HAP-1 (cell line): ENCODE results near the gene XYLT1.

Experiments
- DNase-seq, 2 experiments: peaks; one replicate each; pipeline ENCODE4 v3.0.0-alpha.2; 2016 to 2020; ENCODE audit warnings: low spot score in 2 of 2
- H3K27me3 ChIP-seq: fragments of 250-450 bp; sonication (Bioruptor Pico); 2 replicates; pipeline ENCODE4 v1.5.1; 2020; ENCODE audit warnings: low read depth, mild to moderate bottlenecking, moderate library complexity
- H3K36me3 ChIP-seq: fragments of 250-450 bp; sonication (Bioruptor Pico); replicated peaks from 2 replicates; pipeline ENCODE4 v1.5.1; 2020; ENCODE audit warnings: mild to moderate bottlenecking
- H3K4me1 ChIP-seq: fragments of 250-450 bp; sonication (Bioruptor Pico); 2 replicates; pipeline ENCODE4 v1.5.1; 2020; ENCODE audit warnings: mild to moderate bottlenecking
- H3K4me3 ChIP-seq: fragments of 250-450 bp; sonication (Bioruptor Pico); 2 replicates; pipeline ENCODE4 v1.5.1; 2020; ENCODE audit warnings: mild to moderate bottlenecking, moderate library complexity
- H3K9me3 ChIP-seq: fragments of 250-450 bp; sonication (Bioruptor Pico); 2 replicates; pipeline ENCODE4 v1.5.1; 2020; ENCODE audit warnings: mild to moderate bottlenecking, moderate library complexity
- in situ Hi-C: fragments of 300-500 bp; cut with MboI; formaldehyde crosslinking; loops from 3 replicates; pipeline ENCODE4 v1.14.3; 2020; ENCODE audit warnings: low sequenced_read_pairs, inconsistent platforms, mixed read lengths

Gene XYLT1

GRCh38 chr16:17382949-17383863, 87.6 kb downstream of the XYLT1 start:
- H3K9me3 ChIP-seq = no peaks in the 10 kb centered on the region
- no peak for DNase-seq
- no peaks in the 10 kb centered on the region for H3K27me3 ChIP-seq
- in situ Hi-C loops = no loop called here
- H3K4me1 ChIP-seq = no peaks in the 10 kb centered on the region
- H3K36me3 ChIP-seq = no peaks in the 10 kb centered on the region
- no peak overlapping the region for H3K4me3 ChIP-seq

GRCh38 chr16:17382514-17382913, 88.2 kb downstream of the XYLT1 start:
- in situ Hi-C loops = no loop called here
- Histone ChIP-seq H3K27me3 (no peaks in the 10 kb centered on the region), H3K4me3 (no peak overlapping the region), H3K36me3 (no peaks in the 10 kb centered on the region), H3K4me1 (no peaks in the 10 kb centered on the region), H3K9me3 (no peaks in the 10 kb centered on the region)
- no peak for DNase-seq

- no peaks in the 10 kb centered on the region for H3K9me3 ChIP-seq
- DNase-seq = no peak
- no peak overlapping the region for H3K4me3 ChIP-seq
- no peaks in the 10 kb centered on the region for H3K4me1 ChIP-seq
- in situ Hi-C loops = no loop called here
- no peaks in the 10 kb centered on the region for H3K36me3 ChIP-seq
- no peaks in the 10 kb centered on the region for H3K27me3 ChIP-seq
Observed at GRCh38 chr16:17381784-17382183, 89.0 kb downstream of the XYLT1 start.

- H3K27me3 ChIP-seq = no peaks in the 10 kb centered on the region
- H3K4me1 ChIP-seq = no peaks in the 10 kb centered on the region
- in situ Hi-C loops = no loop called here
- H3K36me3 ChIP-seq = no peaks in the 10 kb centered on the region
- no peak overlapping the region for H3K4me3 ChIP-seq
- no peak for DNase-seq
- H3K9me3 ChIP-seq = no peaks in the 10 kb centered on the region
Observed at GRCh38 chr16:17380613-17381012, 90.1 kb downstream of the XYLT1 start.

- H3K9me3 ChIP-seq = no peaks in the 10 kb centered on the region
- in situ Hi-C loops = no loop called here
- H3K27me3 ChIP-seq = no peaks in the 10 kb centered on the region
- H3K4me1 ChIP-seq = no peaks in the 10 kb centered on the region
- no peak for DNase-seq
- no peak overlapping the region for H3K4me3 ChIP-seq
- H3K36me3 ChIP-seq = no peaks in the 10 kb centered on the region
Observed at GRCh38 chr16:17379121-17379571, 91.6 kb downstream of the XYLT1 start.

GRCh38 chr16:17377360-17378324, 93.1 kb downstream of the XYLT1 start:
- H3K27me3 ChIP-seq = no peaks in the 10 kb centered on the region
- no peaks in the 10 kb centered on the region for H3K4me1 ChIP-seq
- no peak overlapping the region for H3K4me3 ChIP-seq
- in situ Hi-C loops = no loop called here
- no peak for DNase-seq
- H3K36me3 ChIP-seq = no peaks in the 10 kb centered on the region
- H3K9me3 ChIP-seq = no peaks in the 10 kb centered on the region; the same call in 1 of the 2 replicates

- Histone ChIP-seq H3K4me3 (no peak overlapping the region), H3K9me3 (no peaks in the 10 kb centered on the region; the same call in 1 of the 2 replicates), H3K27me3 (no peaks in the 10 kb centered on the region), H3K36me3 (no peaks in the 10 kb centered on the region), H3K4me1 (no peaks in the 10 kb centered on the region)
- in situ Hi-C loops = no loop called here
- DNase-seq = no peak
Observed at GRCh38 chr16:17375461-17376304, 95.1 kb downstream of the XYLT1 start.

GRCh38 chr16:17374668-17375255, 96.0 kb downstream of the XYLT1 start:
- in situ Hi-C loops = no loop called here
- no peaks in the 10 kb centered on the region; the same call in 1 of the 2 replicates for H3K9me3 ChIP-seq
- no peaks in the 10 kb centered on the region for H3K36me3 ChIP-seq
- H3K27me3 ChIP-seq = no peaks in the 10 kb centered on the region
- no peaks in the 10 kb centered on the region for H3K4me1 ChIP-seq
- H3K4me3 ChIP-seq = no peak overlapping the region
- DNase-seq = no peak

- H3K4me1 ChIP-seq = no peaks in the 10 kb centered on the region
- H3K27me3 ChIP-seq = no peaks in the 10 kb centered on the region
- H3K36me3 ChIP-seq = no peaks in the 10 kb centered on the region
- H3K4me3 ChIP-seq = no peak overlapping the region
- in situ Hi-C loops = no loop called here
- H3K9me3 ChIP-seq = no peaks in the 10 kb centered on the region; the same call in 1 of the 2 replicates
- DNase-seq = no peak
Observed at GRCh38 chr16:17373533-17373932, 97.2 kb downstream of the XYLT1 start.

- Histone ChIP-seq H3K4me3 (no peak overlapping the region), H3K4me1 (no peaks in the 10 kb centered on the region), H3K9me3 (no peaks in the 10 kb centered on the region; the same call in 1 of the 2 replicates), H3K27me3 (no peaks in the 10 kb centered on the region), H3K36me3 (no peaks in the 10 kb centered on the region)
- in situ Hi-C loops = no loop called here
- DNase-seq = no peak
Observed at GRCh38 chr16:17372386-17372785, 98.4 kb downstream of the XYLT1 start.

GRCh38 chr16:17371299-17371698, 99.5 kb downstream of the XYLT1 start:
- Histone ChIP-seq H3K4me3 (no peak overlapping the region), H3K27me3 (no peaks in the 10 kb centered on the region), H3K4me1 (no peaks in the 10 kb centered on the region), H3K9me3 (no peaks in the 10 kb centered on the region; the same call in 1 of the 2 replicates), H3K36me3 (no peaks in the 10 kb centered on the region)
- DNase-seq = no peak
- in situ Hi-C loops = no loop called here

- no peak for DNase-seq
- Histone ChIP-seq H3K36me3 (no peaks in the 10 kb centered on the region), H3K4me1 (no peaks in the 10 kb centered on the region), H3K4me3 (no peak overlapping the region), H3K27me3 (no peaks in the 10 kb centered on the region), H3K9me3 (no peaks in the 10 kb centered on the region; the same call in 1 of the 2 replicates)
- in situ Hi-C loops = no loop called here
Observed at GRCh38 chr16:17370731-17371285, 100.0 kb downstream of the XYLT1 start.
